MM.1S (cell line): ENCODE results near the gene KCMF1.

Experiments
- DNase-seq: peaks from one replicate; pipeline ENCODE4 v3.0.0-alpha.2; 2015
- H2AFZ ChIP-seq: fragments of 300-600 bp; sonication (generic); 2 replicates; pipeline ENCODE4 v1.6.0; 2016; ENCODE audit warnings: antibody characterized with exemption, low read length
- H3F3A ChIP-seq: fragments of 300-600 bp; sonication (generic); 2 replicates; pipeline ENCODE4 v1.6.1; 2016; ENCODE audit warnings: mild to moderate bottlenecking, antibody characterized with exemption, low read length, moderate library complexity, mixed read lengths; ENCODE audit not compliant: insufficient read depth
- H3K27ac ChIP-seq: fragments of 300-600 bp; sonication (generic); 2 replicates; pipeline ENCODE4 v1.5.1; 2016; ENCODE audit warnings: mild to moderate bottlenecking, low read length
- H3K27me3 ChIP-seq: fragments of 300-600 bp; sonication (generic); replicated peaks from 2 replicates; pipeline ENCODE4 v1.6.0; 2016; ENCODE audit warnings: low read length; ENCODE audit not compliant: insufficient read depth
- H3K36me3 ChIP-seq: fragments of 300-600 bp; sonication (generic); replicated peaks from 2 replicates; pipeline ENCODE4 v1.6.1; 2016; ENCODE audit warnings: mild to moderate bottlenecking, low read length, mixed read lengths; ENCODE audit not compliant: insufficient read depth
- H3K4me1 ChIP-seq: fragments of 300-600 bp; sonication (generic); 2 replicates; pipeline ENCODE4 v1.6.1; 2016; ENCODE audit warnings: low read length, mixed read lengths
- H3K4me2 ChIP-seq: fragments of 300-600 bp; sonication (generic); 2 replicates; pipeline ENCODE4 v1.6.0; 2016; ENCODE audit warnings: low read depth, low read length
- H3K4me3 ChIP-seq: fragments of 300-600 bp; sonication (generic); 2 replicates; pipeline ENCODE4 v1.5.1; 2016; ENCODE audit warnings: low read length, mixed read lengths
- H3K79me2 ChIP-seq: fragments of 300-600 bp; sonication (generic); 2 replicates; pipeline ENCODE4 v1.6.1; 2016; ENCODE audit warnings: mixed run types, low read length, mixed read lengths
- H3K9ac ChIP-seq: fragments of 300-600 bp; sonication (generic); 2 replicates; pipeline ENCODE4 v1.6.1; 2016; ENCODE audit warnings: low read length, mixed read lengths
- H3K9me2 ChIP-seq: fragments of 300-600 bp; sonication (generic); replicated peaks from 2 replicates; pipeline ENCODE4 v1.6.1; 2016; ENCODE audit warnings: mild to moderate bottlenecking, low read length, mixed read lengths; ENCODE audit not compliant: insufficient read depth
- H3K9me3 ChIP-seq: fragments of 300-600 bp; sonication (generic); replicated peaks from 2 replicates; pipeline ENCODE4 v1.6.1; 2016; ENCODE audit warnings: mild to moderate bottlenecking, low read length, mixed read lengths; ENCODE audit not compliant: insufficient read depth
- H4K20me1 ChIP-seq: fragments of 300-600 bp; sonication (generic); 2 replicates; pipeline ENCODE4 v1.6.1; 2016; ENCODE audit warnings: mild to moderate bottlenecking, low read length, moderate library complexity, mixed read lengths; ENCODE audit not compliant: insufficient read depth
- EZH2 ChIP-seq: fragments of 300-600 bp; sonication (generic); optimal IDR thresholded peaks from 2 replicates; pipeline ENCODE3; 2017; ENCODE audit warnings: low read depth, mild to moderate bottlenecking, antibody characterized with exemption, low read length, mixed read lengths
- EZH2phosphoT487 ChIP-seq: fragments of 300-600 bp; sonication (generic); IDR thresholded peaks from 2 replicates; pipeline ENCODE4 v1.6.1; 2018; ENCODE audit warnings: antibody characterized with exemption, low read length
- TF ChIP-seq, protein P1 (sequence below): fragments of 300-600 bp; sonication (generic); IDR thresholded peaks from 2 replicates; pipeline ENCODE4 v1.5.1; 2016; ENCODE audit warnings: antibody characterized with exemption, low read length, mixed read lengths

KCMF1 gene

DNA sequence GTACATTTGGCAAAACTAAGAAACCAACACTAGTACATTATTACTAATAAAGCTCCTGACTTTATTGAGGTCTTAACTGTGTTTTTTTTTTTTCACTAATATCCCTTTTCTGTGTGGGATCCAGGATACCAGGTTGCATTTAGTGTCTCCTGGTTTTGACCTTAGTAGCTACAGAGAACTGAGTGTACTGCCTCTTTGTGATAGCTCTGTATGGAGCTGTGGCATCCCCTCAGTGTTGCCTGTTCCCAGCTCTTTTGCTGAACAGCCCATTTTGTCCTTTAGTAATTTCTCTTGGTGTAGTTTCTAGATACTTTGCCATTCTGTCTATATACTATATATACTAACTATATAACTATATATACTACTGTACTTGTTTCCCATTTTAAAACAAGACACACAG lies 31.6 kb downstream of the KCMF1 start:
- no peaks in the 10 kb centered on the region for H3K27me3 ChIP-seq
- no peaks in the 10 kb centered on the region for H3K9me2 ChIP-seq
- H3K9me3 ChIP-seq = no peaks in the 10 kb centered on the region
- H3K79me2 ChIP-seq = peaks cover 94% of the 10 kb centered on the region
- DNase-seq = no peak
- TF ChIP-seq EZH2phosphoT487 (no peak), EZH2 (no peak)
- TF ChIP-seq, protein P1, sequence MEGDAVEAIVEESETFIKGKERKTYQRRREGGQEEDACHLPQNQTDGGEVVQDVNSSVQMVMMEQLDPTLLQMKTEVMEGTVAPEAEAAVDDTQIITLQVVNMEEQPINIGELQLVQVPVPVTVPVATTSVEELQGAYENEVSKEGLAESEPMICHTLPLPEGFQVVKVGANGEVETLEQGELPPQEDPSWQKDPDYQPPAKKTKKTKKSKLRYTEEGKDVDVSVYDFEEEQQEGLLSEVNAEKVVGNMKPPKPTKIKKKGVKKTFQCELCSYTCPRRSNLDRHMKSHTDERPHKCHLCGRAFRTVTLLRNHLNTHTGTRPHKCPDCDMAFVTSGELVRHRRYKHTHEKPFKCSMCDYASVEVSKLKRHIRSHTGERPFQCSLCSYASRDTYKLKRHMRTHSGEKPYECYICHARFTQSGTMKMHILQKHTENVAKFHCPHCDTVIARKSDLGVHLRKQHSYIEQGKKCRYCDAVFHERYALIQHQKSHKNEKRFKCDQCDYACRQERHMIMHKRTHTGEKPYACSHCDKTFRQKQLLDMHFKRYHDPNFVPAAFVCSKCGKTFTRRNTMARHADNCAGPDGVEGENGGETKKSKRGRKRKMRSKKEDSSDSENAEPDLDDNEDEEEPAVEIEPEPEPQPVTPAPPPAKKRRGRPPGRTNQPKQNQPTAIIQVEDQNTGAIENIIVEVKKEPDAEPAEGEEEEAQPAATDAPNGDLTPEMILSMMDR = no peak
- H3K27ac ChIP-seq = no peak overlapping the region
- peaks cover 3% of the 10 kb centered on the region; the same call in 1 of the 2 replicates for H3K36me3 ChIP-seq
- 0 out of 2 replicates have a peak, but pooled peaks cover 3% of the 10 kb centered on the region for H3F3A ChIP-seq
- peaks cover 10% of the 10 kb centered on the region; the same call in 1 of the 2 replicates for H3K4me1 ChIP-seq
- H3K4me2 ChIP-seq = no peak overlapping the region
- no peak overlapping the region for H2AFZ ChIP-seq
- peaks cover 11% of the 10 kb centered on the region; the same call in 1 of the 2 replicates for H4K20me1 ChIP-seq
- no peak overlapping the region for H3K9ac ChIP-seq
- H3K4me3 ChIP-seq = no peak overlapping the region

DNA sequence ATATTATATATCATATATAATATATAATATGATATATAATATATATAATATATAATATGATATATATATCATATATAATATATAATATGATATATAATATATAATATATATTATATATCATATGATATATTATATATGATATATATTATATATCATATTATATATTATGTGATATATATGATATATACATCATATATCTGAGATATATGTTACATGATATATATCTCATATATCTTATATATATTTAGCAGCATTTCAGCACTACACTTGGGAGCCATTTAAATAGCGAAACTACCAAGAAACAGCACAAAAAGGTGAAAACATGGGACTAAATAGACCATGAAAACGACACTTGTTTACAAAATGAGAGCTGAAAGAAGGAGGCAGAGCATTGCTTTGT lies 37.3 kb downstream of the KCMF1 start:
- Histone ChIP-seq H4K20me1 (0 out of 2 replicates have a peak, but pooled peaks cover 17% of the 10 kb centered on the region), H2AFZ (no peak overlapping the region)

DNA sequence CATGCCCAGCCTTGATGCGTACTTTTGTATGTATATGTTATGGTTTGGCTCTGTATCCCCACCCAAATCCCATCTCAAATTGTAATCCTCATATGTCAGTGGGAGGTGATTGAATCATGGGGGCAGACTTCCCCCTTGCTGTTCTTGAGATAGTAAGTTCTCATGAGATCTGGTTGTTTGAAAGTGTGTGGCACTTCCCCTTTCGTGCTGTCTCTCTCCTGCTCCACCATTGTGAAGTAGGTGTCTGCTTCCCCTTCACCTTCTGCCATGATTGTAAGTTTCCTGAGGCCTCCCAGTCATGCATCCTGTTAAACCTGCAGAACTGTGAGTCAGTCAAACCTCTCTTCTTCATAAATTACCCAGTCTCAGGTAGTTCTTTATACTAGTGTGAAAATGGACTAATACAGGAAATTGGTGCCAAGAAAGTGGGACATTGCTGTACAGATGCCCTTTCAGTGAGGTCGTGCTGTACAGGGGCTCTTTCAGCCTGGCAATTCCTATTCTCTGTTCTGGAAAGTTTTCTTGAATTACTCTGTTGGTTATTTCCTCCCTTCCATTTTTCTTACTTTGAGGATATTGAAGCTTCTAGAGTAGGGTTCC lies 38.2 kb downstream of the KCMF1 start:
- H3K9me2 ChIP-seq = no peaks in the 10 kb centered on the region
- H3K27me3 ChIP-seq = no peaks in the 10 kb centered on the region
- no peak overlapping the region for H2AFZ ChIP-seq
- no peak overlapping the region for H3K27ac ChIP-seq
- H3K36me3 ChIP-seq = peaks cover 3% of the 10 kb centered on the region; the same call in 1 of the 2 replicates
- 0 out of 2 replicates have a peak, but pooled peaks cover 3% of the 10 kb centered on the region for H3F3A ChIP-seq
- DNase-seq = no peak
- H3K9me3 ChIP-seq = no peaks in the 10 kb centered on the region
- no peak overlapping the region for H3K4me2 ChIP-seq
- H3K79me2 ChIP-seq = peaks cover 97% of the 10 kb centered on the region
- TF ChIP-seq, protein P1 = no peak
- TF ChIP-seq EZH2phosphoT487 (no peak), EZH2 (no peak)
- H4K20me1 ChIP-seq = 0 out of 2 replicates have a peak, but pooled peaks cover 20% of the 10 kb centered on the region
- no peak overlapping the region for H3K9ac ChIP-seq
- H3K4me1 ChIP-seq = 0 out of 2 replicates have a peak, but pooled peaks cover 3% of the 10 kb centered on the region
- no peak overlapping the region for H3K4me3 ChIP-seq

More for the DNA sequence above, 37.3 kb downstream of the KCMF1 start:
- no peak overlapping the region for H3K4me2 ChIP-seq
- H3K4me1 ChIP-seq = 0 out of 2 replicates have a peak, but pooled peaks cover 3% of the 10 kb centered on the region
- no peaks in the 10 kb centered on the region for H3K27me3 ChIP-seq
- peaks cover 97% of the 10 kb centered on the region for H3K79me2 ChIP-seq
- no peaks in the 10 kb centered on the region for H3K9me2 ChIP-seq
- H3K9ac ChIP-seq = no peak overlapping the region
- no peaks in the 10 kb centered on the region for H3K9me3 ChIP-seq
- no peak overlapping the region for H3K27ac ChIP-seq
- no peak overlapping the region for H3K4me3 ChIP-seq
- DNase-seq = no peak
- TF ChIP-seq EZH2 (no peak), EZH2phosphoT487 (no peak)
- TF ChIP-seq, protein P1 = no peak
- 0 out of 2 replicates have a peak, but pooled peaks cover 6% of the 10 kb centered on the region for H3F3A ChIP-seq
- H3K36me3 ChIP-seq = peaks cover 3% of the 10 kb centered on the region; the same call in 1 of the 2 replicates
